HEK293T (cell line): Measurements from ENCODE around the gene NDUFS1.

Experiments
- BHLHE40 ChIP-seq: fragments of 450-650 bp; IDR thresholded peaks from 2 replicates; pipeline ENCODE4 v1.6.1; 2016; ENCODE audit warnings: mild to moderate bottlenecking, moderate library complexity, borderline replicate concordance
- TARDBP ChIP-seq: fragments of 450-650 bp; IDR thresholded peaks from 2 replicates; pipeline ENCODE4 v1.6.1; 2016

GRCh38 chr2:206198677-206199076 lies 39.4 kb upstream of the NDUFS1 start:
- TF ChIP-seq TARDBP (no peak), BHLHE40 (no peak)
